HEK293T (cell line): ENCODE results near the gene ALG8.
"Not testable (repeated sequence)": the region's sequence is repeated elsewhere in the genome, so short reads cannot be mapped to it uniquely, and the experiment has no call there.

Source experiments
- CTCF ChIA-PET: fragments of 350-600 bp; formaldehyde crosslinking; extraction: SDS; loops from one replicate; lab custom pipeline; 2021; ENCODE audit warnings: antibody characterized with exemption, inconsistent platforms; lab: Yijun Ruan, JAX
- POLR2A ChIA-PET: fragments of 350-600 bp; formaldehyde crosslinking; extraction: SDS; loops from one replicate; lab custom pipeline; 2020; ENCODE audit warnings: antibody characterized with exemption, inconsistent platforms; lab: Yijun Ruan, JAX
- DNase-seq: peaks from one replicate; pipeline ENCODE4 v3.0.0; 2012; ENCODE audit warnings: mixed read lengths; ENCODE audit errors: extremely low spot score
- ARNT ChIP-seq: fragments of 450-650 bp; IDR thresholded peaks from 2 replicates; pipeline ENCODE4 v1.6.1; 2017; ENCODE audit warnings: mild to moderate bottlenecking
- BHLHE40 ChIP-seq: fragments of 450-650 bp; IDR thresholded peaks from 2 replicates; pipeline ENCODE4 v1.6.1; 2016; ENCODE audit warnings: mild to moderate bottlenecking, moderate library complexity, borderline replicate concordance
- CTBP1 ChIP-seq: fragments of 450-650 bp; IDR thresholded peaks from 2 replicates; pipeline ENCODE4 v1.6.1; 2016; ENCODE audit warnings: borderline replicate concordance
- ELF4 ChIP-seq: fragments of 450-650 bp; IDR thresholded peaks from 2 replicates; pipeline ENCODE4 v1.6.1; 2017; ENCODE audit warnings: antibody characterized with exemption
- FOXA1 ChIP-seq: fragments of 450-650 bp; IDR thresholded peaks from 2 replicates; pipeline ENCODE4 v1.6.1; 2016; ENCODE audit warnings: mild to moderate bottlenecking
- FOXK2 ChIP-seq: fragments of 450-650 bp; IDR thresholded peaks from 2 replicates; pipeline ENCODE4 v1.6.1; 2016; ENCODE audit warnings: mild to moderate bottlenecking
- FOXM1 ChIP-seq: fragments of 450-650 bp; IDR thresholded peaks from 2 replicates; pipeline ENCODE4 v1.6.1; 2017; ENCODE audit warnings: mild to moderate bottlenecking, borderline replicate concordance
- HDGF ChIP-seq: fragments of 450-650 bp; IDR thresholded peaks from 2 replicates; pipeline ENCODE4 v1.6.1; 2017; ENCODE audit warnings: antibody characterized with exemption, borderline replicate concordance
- L3MBTL2 ChIP-seq: fragments of 450-650 bp; conservative IDR thresholded peaks from 2 replicates; pipeline ENCODE4 v1.6.1; 2016; ENCODE audit warnings: mild to moderate bottlenecking
- LEF1 ChIP-seq: fragments of 450-650 bp; IDR thresholded peaks from 2 replicates; pipeline ENCODE4 v1.6.1; 2017; ENCODE audit warnings: mild to moderate bottlenecking, borderline replicate concordance
- NFRKB ChIP-seq: fragments of 450-650 bp; IDR thresholded peaks from 2 replicates; pipeline ENCODE4 v1.6.1; 2016; ENCODE audit warnings: mild to moderate bottlenecking, moderate library complexity
- PKNOX1 ChIP-seq: fragments of 450-650 bp; IDR thresholded peaks from 2 replicates; pipeline ENCODE4 v1.6.1; 2016
- SP1 ChIP-seq: fragments of 450-650 bp; IDR thresholded peaks from 2 replicates; pipeline ENCODE4 v1.6.1; 2017
- SUZ12 ChIP-seq: fragments of 450-650 bp; IDR thresholded peaks from 2 replicates; pipeline ENCODE4 v1.6.1; 2016; ENCODE audit warnings: mild to moderate bottlenecking
- TARDBP ChIP-seq: fragments of 450-650 bp; IDR thresholded peaks from 2 replicates; pipeline ENCODE4 v1.6.1; 2016
- ZNF384 ChIP-seq: fragments of 450-650 bp; IDR thresholded peaks from 2 replicates; pipeline ENCODE4 v1.6.1; 2016

ALG8 gene

GRCh38 chr11:78179459-78180071 lies 40.1 kb upstream of the ALG8 start:
- ChIA-PET CTCF (interaction anchor here (0.7 kb wide), 1 partner anchor 91 kb away, joined by 3 read pairs; no protein-coding TSS in a partner anchor), POLR2A (no interaction called here)
- DNase-seq, result no peak
- TF ChIP-seq SUZ12, result no peak

GRCh38 chr11:78177216-78177615 lies 37.8 kb upstream of the ALG8 start:
- ChIA-PET POLR2A (no interaction called here), CTCF (no interaction called here)
- DNase-seq, result no peak
- TF ChIP-seq BHLHE40 (no peak), ELF4 (no peak), L3MBTL2 (no peak), LEF1 (no peak), SUZ12 (no peak), CTBP1 (no peak), FOXA1 (no peak), FOXM1 (no peak), ARNT (no peak), PKNOX1 (no peak), ZNF384 (no peak), FOXK2 (no peak)

GRCh38 chr11:78176605-78177141 lies 37.2 kb upstream of the ALG8 start:
- ChIA-PET CTCF (no interaction called here), POLR2A (no interaction called here)
- no peak for DNase-seq
- no peak for TF ChIP-seq TARDBP
- no peak for TF ChIP-seq FOXM1
- TF ChIP-seq ARNT, result no peak
- TF ChIP-seq CTBP1, result no peak
- no peak for TF ChIP-seq ZNF384
- no peak for TF ChIP-seq LEF1
- no peak for TF ChIP-seq BHLHE40
- TF ChIP-seq FOXK2, result no peak
- TF ChIP-seq FOXA1, result no peak
- TF ChIP-seq PKNOX1, result no peak
- no peak for TF ChIP-seq NFRKB
- no peak for TF ChIP-seq SP1
- TF ChIP-seq ELF4, result no peak
- no peak for TF ChIP-seq SUZ12
- TF ChIP-seq HDGF, result no peak
- no peak for TF ChIP-seq L3MBTL2

GRCh38 chr11:78175862-78176261 lies 36.4 kb upstream of the ALG8 start:
- DNase-seq, CTCF ChIA-PET, POLR2A ChIA-PET: not testable (repeated sequence)

- TF ChIP-seq BHLHE40 (no peak), L3MBTL2 (no peak), FOXK2 (no peak), ELF4 (no peak), ZNF384 (no peak), NFRKB (no peak), LEF1 (no peak), PKNOX1 (no peak), SUZ12 (no peak), SP1 (no peak), FOXA1 (no peak), CTBP1 (no peak), ARNT (no peak), TARDBP (no peak), FOXM1 (no peak), HDGF (no peak)
- CTCF ChIA-PET, result no interaction called here
- POLR2A ChIA-PET, result no interaction called here
These were observed 32.5 kb upstream of the ALG8 start for GRCh38 chr11:78171951-78172350.

GRCh38 chr11:78170874-78171549 lies 31.6 kb upstream of the ALG8 start:
- POLR2A ChIA-PET, result no interaction called here
- CTCF ChIA-PET, result no interaction called here
- no peak for TF ChIP-seq L3MBTL2
- TF ChIP-seq BHLHE40, result no peak
- TF ChIP-seq CTBP1, result no peak
- TF ChIP-seq LEF1, result no peak
- TF ChIP-seq FOXM1, result no peak
- no peak for TF ChIP-seq HDGF
- no peak for DNase-seq

More at GRCh38 chr11:78171951-78172350, 32.5 kb upstream of the ALG8 start:
- no peak for DNase-seq
